SK-N-SH treated with all-trans-retinoic acid at 6 μM for 48 hours (cell line): ENCODE measurements around the gene NPTX1.

Source experiments
- ATAC-seq: fragments of 200-7000 bp; cut with Tn5 transposase; 3 replicates; pipeline ENCODE4 v1.9.1; 2020; ENCODE audit warnings: mild to moderate bottlenecking, moderate library complexity
- ARNTL ChIP-seq: fragments of 450-650 bp; formaldehyde crosslinking; IDR thresholded peaks from 2 replicates; pipeline ENCODE4 v1.5.0; 2020; ENCODE audit warnings: low read depth, mild to moderate bottlenecking, moderate library complexity, borderline replicate concordance
- BACH2 ChIP-seq: fragments of 250-450 bp; sonication (Bioruptor Pico); IDR thresholded peaks from 2 replicates; pipeline ENCODE4 v1.9.0; 2021; ENCODE audit warnings: mild to moderate bottlenecking, borderline replicate concordance
- CSDC2 ChIP-seq: fragments of 250-450 bp; sonication (Bioruptor Pico); IDR thresholded peaks from 2 replicates; pipeline ENCODE4 v1.5.0; 2020; ENCODE audit warnings: mild to moderate bottlenecking, moderate library complexity
- CSRNP3 ChIP-seq: fragments of 250-450 bp; sonication (Bioruptor Pico); IDR thresholded peaks from 2 replicates; pipeline ENCODE4 v1.5.1; 2021; ENCODE audit warnings: mild to moderate bottlenecking, moderate library complexity
- ESRRG ChIP-seq: fragments of 250-450 bp; sonication (Bioruptor Pico); IDR thresholded peaks from 2 replicates; pipeline ENCODE4 v1.6.1; 2021; ENCODE audit warnings: mild to moderate bottlenecking
- GLIS3 ChIP-seq: fragments of 250-450 bp; sonication (Bioruptor Pico); IDR thresholded peaks from 2 replicates; pipeline ENCODE4 v1.5.0; 2020; ENCODE audit warnings: mild to moderate bottlenecking, moderate library complexity
- ISL1 ChIP-seq: fragments of 250-450 bp; sonication (Bioruptor Pico); IDR thresholded peaks from 2 replicates; pipeline ENCODE4 v2.1.2; 2022; ENCODE audit warnings: mild to moderate bottlenecking, moderate library complexity
- OSR1 ChIP-seq: fragments of 250-450 bp; sonication (Bioruptor Pico); IDR thresholded peaks from 2 replicates; pipeline ENCODE4 v1.8.0; 2022; ENCODE audit warnings: moderate library complexity, mild to moderate bottlenecking, inconsistent platforms
- PATZ1 ChIP-seq: fragments of 250-450 bp; sonication (Bioruptor Pico); IDR thresholded peaks from 2 replicates; pipeline ENCODE4 v1.8.0; 2020; ENCODE audit warnings: mild to moderate bottlenecking, moderate library complexity, borderline replicate concordance
- POU6F1 ChIP-seq: fragments of 250-450 bp; sonication (Bioruptor Pico); IDR thresholded peaks from 2 replicates; pipeline ENCODE4 v1.8.0; 2021; ENCODE audit warnings: low read depth, mild to moderate bottlenecking, moderate library complexity, borderline replicate concordance
- PPARA ChIP-seq: fragments of 250-450 bp; sonication (Bioruptor Pico); IDR thresholded peaks from 2 replicates; pipeline ENCODE4 v1.5.0; 2020; ENCODE audit warnings: mild to moderate bottlenecking, borderline replicate concordance
- RARB ChIP-seq: fragments of 250-450 bp; sonication (Bioruptor Pico); IDR thresholded peaks from 2 replicates; pipeline ENCODE4 v1.8.0; 2021; ENCODE audit warnings: mild to moderate bottlenecking, moderate library complexity
- SNAI2 ChIP-seq: fragments of 250-450 bp; sonication (Bioruptor Pico); IDR thresholded peaks from 2 replicates; pipeline ENCODE4 v1.5.0; 2020; ENCODE audit warnings: mild to moderate bottlenecking, moderate library complexity
- TCF4 ChIP-seq: fragments of 250-450 bp; sonication (Bioruptor Pico); IDR thresholded peaks from 2 replicates; pipeline ENCODE4 v1.8.0; 2021; ENCODE audit warnings: mild to moderate bottlenecking, moderate library complexity, borderline replicate concordance
- TOX ChIP-seq: fragments of 250-450 bp; sonication (Bioruptor Pico); IDR thresholded peaks from 2 replicates; pipeline ENCODE4 v1.8.0; 2021; ENCODE audit warnings: mild to moderate bottlenecking, moderate library complexity, borderline replicate concordance
- TSHZ2 ChIP-seq: fragments of 250-450 bp; sonication (Bioruptor Pico); IDR thresholded peaks from 2 replicates; pipeline ENCODE4 v1.5.0; 2020; ENCODE audit warnings: mild to moderate bottlenecking, moderate library complexity
- ZC3H10 ChIP-seq: fragments of 250-450 bp; sonication (Bioruptor Pico); IDR thresholded peaks from 2 replicates; pipeline ENCODE4 v1.5.1; 2021; ENCODE audit warnings: mild to moderate bottlenecking, moderate library complexity
- ZFP3 ChIP-seq: fragments of 250-450 bp; sonication (Bioruptor Pico); IDR thresholded peaks from 2 replicates; pipeline ENCODE4 v1.5.0; 2020; ENCODE audit warnings: mild to moderate bottlenecking, moderate library complexity
- ZFP30 ChIP-seq: fragments of 450-650 bp; formaldehyde crosslinking; IDR thresholded peaks from 2 replicates; pipeline ENCODE4 v1.5.0; 2022; ENCODE audit warnings: mild to moderate bottlenecking, moderate library complexity
- ZNF565 ChIP-seq: fragments of 450-650 bp; formaldehyde crosslinking; conservative IDR thresholded peaks from 2 replicates; pipeline ENCODE4 v1.5.0; 2020; ENCODE audit warnings: low read depth, mild to moderate bottlenecking, moderate library complexity
- ZNF70 ChIP-seq: fragments of 450-650 bp; formaldehyde crosslinking; IDR thresholded peaks from 2 replicates; pipeline ENCODE4 v1.5.0; 2020; ENCODE audit warnings: mild to moderate bottlenecking, moderate library complexity
- ZNF8 ChIP-seq: fragments of 450-650 bp; formaldehyde crosslinking; IDR thresholded peaks from 2 replicates; pipeline ENCODE4 v1.5.0; 2020; ENCODE audit warnings: mild to moderate bottlenecking, moderate library complexity

Gene NPTX1

GRCh38 chr17:80516171-80516932, 39.9 kb upstream of the NPTX1 start:
- TF ChIP-seq TCF4 = no peak

GRCh38 chr17:80513892-80514291, 37.5 kb upstream of the NPTX1 start:
- TF ChIP-seq BACH2 (no peak), POU6F1 (CRISPR knock-in tag) (no peak), TCF4 (no peak), SNAI2 (no peak), TSHZ2 (CRISPR knock-in tag) (no peak), ZNF565 (CRISPR knock-in tag) (no peak), ZC3H10 (CRISPR knock-in tag) (no peak), PATZ1 (no peak), ESRRG (CRISPR knock-in tag) (no peak), ZNF8 (no peak), GLIS3 (CRISPR knock-in tag) (no peak), ZFP3 (no peak)
- no peak; the same call in 2 of the 3 replicates for ATAC-seq

More at GRCh38 chr17:80516171-80516932, 39.9 kb upstream of the NPTX1 start:
- ATAC-seq = no peak

GRCh38 chr17:80513201-80513600, 36.8 kb upstream of the NPTX1 start:
- no peak for ATAC-seq
- TF ChIP-seq ARNTL (CRISPR knock-in tag) (no peak), ZC3H10 (CRISPR knock-in tag) (no peak), BACH2 (no peak), ZNF70 (CRISPR knock-in tag) (no peak), POU6F1 (CRISPR knock-in tag) (no peak), OSR1 (CRISPR knock-in tag) (no peak), TSHZ2 (CRISPR knock-in tag) (no peak), ZNF8 (no peak), ZFP30 (CRISPR knock-in tag) (no peak), ISL1 (no peak), GLIS3 (CRISPR knock-in tag) (no peak), CSDC2 (CRISPR knock-in tag) (no peak), CSRNP3 (CRISPR knock-in tag) (no peak), RARB (CRISPR knock-in tag) (no peak), TOX (CRISPR knock-in tag) (no peak), PATZ1 (no peak), PPARA (CRISPR knock-in tag) (no peak), ZFP3 (no peak)
